Umbilical cord (tissue), 2 donors: Measurements from ENCODE around the gene OAF. TPM values are rescaled to one million over a fixed set of nuclear protein-coding genes. Genes with fewer than 3 reads are reported as not detected.
"Not testable (repeated sequence)": the region's sequence is repeated elsewhere in the genome, so short reads cannot be mapped to it uniquely, and the experiment has no call there.

Experiments used
- DNase-seq: peaks from one replicate; pipeline ENCODE4 v3.0.0-alpha.2; 2015; ENCODE audit warnings: low spot score
- total RNA-seq: library from RNA; depleted of rRNA; stranded (reverse); fragments of >200 nt; gene quantifications from one replicate; pipeline ENCODE4 v1.2.3, GENCODE V29; 2014; ENCODE audit warnings: low replicate concordance; ENCODE audit not compliant: insufficient read depth

The OAF gene
- total RNA-seq = 20.7 TPM

DNA sequence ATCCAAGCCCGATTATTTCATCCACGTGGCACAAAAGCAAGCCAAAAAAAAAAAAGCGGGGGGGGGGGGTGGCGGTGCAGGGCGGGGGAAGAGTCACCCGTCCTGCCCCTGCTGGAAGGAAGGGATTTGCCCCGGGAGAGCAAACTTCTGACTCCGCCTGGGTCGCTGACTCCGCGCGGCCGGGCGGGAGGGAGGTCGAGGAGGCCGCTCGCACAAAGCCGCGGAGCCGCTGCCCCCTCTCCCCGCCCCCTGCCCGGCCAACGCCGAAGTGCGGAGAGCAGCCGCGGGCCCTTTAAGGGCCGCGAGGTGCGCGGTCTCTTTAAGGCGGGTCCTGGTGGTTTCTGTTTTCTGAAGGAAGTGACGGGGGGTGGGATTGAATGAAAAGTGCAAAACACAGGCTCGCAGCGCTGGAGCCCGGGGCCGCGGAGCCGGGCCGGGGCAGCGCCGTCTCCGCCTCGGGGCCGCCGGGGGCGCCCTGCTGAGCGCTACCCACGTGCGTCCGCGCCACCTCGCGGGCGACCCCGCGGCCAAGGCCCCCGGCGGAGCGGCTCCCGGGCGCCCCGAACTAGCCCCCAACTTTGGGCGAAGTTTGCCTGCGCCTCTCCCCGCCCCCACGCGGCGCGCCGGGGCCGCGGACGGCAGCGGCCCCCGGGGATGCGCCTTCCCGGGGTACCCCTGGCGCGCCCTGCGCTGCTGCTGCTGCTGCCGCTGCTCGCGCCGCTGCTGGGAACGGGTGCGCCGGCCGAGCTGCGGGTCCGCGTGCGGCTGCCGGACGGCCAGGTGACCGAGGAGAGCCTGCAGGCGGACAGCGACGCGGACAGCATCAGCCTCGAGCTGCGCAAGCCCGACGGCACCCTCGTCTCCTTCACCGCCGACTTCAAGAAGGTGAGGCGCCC, at the start of gene OAF:
Gene OAF (plus strand): TSS at position 407 of the 896 bp plus-strand sequence. CDS start 248 bp downstream, at position 655.
- peak; percentile 96 for DNase-seq

DNA sequence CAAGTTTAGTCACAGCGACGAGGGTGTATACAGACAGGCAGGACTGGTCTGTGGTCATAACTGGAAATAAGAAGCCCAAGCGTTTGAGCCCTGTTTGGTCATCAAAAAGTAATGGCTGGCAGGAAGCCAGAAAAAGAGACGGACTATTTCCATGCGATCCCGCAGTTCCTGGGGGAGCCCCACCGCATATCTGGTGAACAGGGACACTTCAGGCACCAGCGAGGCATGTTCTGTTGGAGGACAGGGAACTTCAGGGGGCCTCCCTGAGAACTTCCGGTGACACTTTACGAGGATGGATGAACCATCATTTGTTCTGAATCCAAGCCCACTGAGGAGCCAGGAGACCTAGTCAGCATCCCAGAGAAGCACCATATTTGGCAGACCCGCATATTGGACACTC, 43.2 kb upstream of the OAF start:
- no peak for DNase-seq

DNA sequence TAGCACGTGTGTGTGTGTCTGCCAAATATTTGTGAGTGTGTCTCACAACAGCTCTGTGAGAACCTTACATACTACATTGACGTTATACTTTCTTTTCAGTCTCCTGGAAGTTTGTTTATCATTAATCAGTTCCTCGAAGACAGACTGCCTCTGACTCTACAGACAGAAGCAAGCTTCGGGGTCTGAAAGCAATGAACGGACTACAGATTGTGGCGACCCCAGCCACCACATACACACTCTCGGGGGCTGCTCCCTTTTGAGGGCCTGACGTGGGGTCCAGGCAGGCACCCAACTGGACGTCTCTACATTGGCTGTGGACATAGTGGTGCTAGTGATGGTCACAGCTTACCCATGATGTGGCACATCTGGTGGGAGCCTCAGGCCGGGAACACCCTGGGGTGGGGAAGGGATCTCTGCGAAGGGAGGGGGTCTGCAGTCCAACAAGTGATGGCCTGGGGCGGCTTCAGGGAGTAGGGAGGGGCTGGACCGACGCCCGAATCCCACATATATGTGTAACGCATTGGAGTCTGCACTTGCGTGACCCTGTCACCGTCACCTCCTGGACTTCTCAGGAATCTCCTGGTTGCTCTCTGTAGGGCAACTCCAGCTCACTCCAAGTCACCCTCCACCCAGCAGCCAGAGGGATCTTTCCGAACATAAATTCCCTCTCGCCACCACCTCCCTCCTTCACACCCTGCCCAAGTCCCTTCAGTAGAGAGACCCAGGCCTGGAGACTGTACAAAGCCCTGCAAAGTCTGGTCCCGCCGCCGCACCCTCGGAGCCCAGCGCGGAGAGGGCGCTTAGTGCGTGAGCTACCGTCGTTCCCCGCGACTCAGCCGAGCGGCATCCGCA, 42.5 kb upstream of the OAF start:
- no peak for DNase-seq

DNA sequence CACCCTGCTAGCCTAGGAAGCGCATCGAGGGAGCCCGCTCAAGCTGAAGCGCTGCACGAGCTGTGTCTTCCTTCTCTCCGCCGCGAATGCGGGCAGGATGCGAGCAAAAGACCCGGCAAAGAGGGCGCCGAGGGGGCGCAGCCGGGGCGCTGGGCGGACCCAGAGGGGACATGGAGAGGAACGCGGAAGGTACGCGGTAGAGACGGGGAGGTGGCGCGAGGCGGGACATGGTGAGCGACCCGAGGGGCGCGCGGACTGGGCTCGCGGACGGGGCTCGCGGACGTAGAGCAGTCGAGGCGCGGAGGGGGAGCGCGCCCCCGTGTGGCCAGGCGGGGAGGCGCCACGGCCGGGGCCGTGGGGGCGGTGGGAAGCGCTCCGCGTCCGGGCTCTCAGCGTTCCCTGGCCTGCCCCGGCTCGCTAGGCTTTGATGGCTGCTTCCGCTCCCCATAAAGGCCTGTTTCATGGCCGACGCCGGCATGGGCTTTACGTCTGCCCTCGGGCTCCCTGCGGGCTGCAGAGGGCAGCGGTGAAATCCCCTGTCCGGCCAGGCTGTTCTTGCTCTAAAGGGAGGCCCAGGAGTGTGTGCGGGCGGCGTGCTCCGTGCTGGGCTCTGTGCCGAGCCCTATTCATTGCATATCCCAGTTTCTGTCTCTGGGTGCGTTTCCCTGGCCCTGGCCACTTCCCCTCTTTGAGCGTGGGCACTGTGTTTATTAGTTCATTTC, 41.7 kb upstream of the OAF start:
- peak; percentile 83 for DNase-seq

DNA sequence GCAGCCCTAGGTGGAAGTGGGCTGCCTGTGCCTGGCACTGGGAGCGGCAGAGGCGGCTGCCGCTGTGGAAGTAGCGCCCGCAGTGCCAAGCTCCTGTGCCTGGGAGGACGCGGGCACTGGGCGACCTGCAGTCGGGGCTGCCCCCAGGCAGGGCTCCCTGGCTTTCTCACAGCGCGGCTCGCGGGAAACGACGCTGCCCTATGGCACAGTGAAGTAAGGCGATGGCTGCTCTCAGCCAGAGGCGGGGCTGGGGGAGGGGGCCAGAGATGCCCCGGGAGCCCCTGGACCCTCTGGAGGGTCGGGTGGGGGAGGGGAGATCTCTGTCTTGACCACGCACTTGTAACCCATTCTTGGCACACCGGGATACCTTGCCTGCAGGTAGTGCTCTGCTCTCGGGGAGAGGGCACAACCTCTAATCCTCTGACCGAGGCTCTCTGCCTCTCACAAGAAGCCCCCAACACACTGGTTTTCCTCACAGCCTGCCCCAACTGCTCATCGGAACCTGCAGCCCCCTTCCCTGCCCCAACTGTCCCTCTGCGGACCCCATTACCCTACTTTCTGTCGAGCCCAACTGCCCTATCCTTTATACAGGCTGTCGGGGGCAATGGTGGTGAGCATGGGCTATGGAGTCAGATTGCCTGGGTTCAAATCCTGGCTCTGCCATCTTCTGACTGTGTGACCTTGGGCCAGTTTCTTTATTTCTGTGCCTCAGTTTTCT, 40.7 kb upstream of the OAF start:
- DNase-seq = no peak

DNA sequence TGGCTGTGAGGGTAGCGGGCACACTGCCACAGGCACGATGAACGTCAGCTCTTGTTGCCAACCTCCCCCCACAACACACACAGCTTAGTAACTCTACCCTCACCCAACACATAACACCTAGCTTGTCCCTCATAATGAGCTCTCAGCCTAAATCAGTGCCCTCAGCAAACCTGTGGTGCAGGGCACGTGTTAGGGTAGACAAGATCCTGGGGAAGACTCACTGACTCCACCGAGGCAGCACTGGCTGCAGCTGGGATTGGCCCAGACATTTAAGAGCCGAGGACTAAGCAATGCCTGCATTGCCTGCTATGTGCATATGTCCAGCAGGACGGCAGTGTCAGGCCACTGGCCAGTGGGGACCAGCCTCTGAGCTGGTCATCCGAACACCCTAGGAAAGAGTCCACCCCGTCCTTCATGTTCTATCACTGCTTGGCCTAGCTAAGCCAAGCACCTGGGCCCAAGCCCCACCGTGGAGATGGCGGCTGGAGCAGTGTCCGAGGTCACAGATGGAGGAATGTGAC, 40.0 kb upstream of the OAF start:
- DNase-seq = no peak

DNA sequence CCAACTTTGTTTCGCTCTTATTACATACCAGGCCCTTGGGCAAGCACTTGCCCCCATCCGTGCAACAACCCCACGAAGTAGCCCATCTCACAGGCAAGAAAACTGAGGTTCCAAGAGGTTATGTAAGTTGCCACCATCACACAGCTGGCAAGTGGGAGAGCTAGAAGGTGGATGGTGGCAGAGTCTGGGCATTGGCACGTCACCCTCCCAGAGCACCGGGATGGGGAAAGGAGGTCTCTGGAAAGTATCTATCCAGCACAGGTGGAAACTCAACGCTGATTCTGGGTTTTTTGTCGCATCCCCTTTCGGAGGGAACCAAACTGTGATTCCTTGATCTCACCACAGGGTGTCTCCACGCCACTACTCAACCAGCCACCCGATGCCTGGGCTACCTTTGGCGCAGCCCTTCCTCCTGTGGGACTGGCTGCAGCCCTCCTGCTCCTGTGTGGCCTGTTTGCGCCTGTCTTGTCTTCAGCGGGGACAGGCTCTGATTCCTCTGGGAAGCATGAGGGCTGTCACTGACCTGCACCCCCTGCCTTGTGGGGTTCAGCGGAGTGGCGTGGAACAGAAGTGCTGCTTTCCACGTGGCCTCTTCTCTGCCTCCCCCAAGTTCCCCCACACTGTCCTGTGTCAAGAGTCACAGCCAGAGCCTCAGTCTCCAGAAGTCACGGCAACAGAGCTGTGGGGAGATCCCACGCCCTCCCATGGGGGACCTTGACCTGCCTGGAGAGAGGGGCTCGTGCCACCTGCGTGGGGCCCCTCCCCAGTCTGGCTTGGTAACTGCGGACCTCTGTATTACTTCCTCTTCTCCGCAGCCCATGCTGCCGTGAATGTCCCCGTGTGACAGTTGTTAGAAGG, 38.5 kb upstream of the OAF start:
- DNase-seq = peak; percentile 75

DNA sequence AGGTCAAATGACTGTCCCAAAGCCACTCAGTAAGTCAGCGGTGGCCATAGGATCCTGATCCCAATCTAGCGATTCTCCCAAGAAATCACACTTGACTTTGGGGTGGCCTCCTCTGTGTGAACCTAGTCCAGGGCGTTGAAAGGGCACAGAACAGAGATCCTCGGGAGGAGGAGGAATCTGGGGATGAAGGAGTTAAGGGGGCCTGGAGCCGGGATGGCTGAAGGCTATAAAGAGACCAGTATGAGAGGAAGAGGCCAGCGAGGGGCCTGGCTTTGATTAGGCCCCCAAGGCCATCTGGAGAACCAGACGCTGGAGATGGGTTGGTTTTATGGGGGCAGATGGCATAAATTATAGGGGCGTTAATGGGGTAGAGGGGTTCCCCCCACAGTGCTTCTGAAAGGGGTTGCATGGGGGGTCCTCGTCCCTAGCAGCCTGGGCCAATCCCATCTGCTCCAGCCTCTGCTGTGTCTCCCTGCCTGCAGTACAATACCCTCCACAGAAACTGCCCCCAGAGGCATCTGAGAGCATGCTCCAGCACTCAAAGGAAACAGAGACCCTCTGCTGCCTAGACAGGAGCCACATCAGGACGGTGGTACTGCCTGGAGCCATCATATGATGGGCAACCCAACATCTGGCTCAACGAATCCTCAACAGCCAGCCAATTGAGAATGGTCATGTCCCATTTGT, 37.7 kb upstream of the OAF start:
- DNase-seq = peak; percentile 53

DNA sequence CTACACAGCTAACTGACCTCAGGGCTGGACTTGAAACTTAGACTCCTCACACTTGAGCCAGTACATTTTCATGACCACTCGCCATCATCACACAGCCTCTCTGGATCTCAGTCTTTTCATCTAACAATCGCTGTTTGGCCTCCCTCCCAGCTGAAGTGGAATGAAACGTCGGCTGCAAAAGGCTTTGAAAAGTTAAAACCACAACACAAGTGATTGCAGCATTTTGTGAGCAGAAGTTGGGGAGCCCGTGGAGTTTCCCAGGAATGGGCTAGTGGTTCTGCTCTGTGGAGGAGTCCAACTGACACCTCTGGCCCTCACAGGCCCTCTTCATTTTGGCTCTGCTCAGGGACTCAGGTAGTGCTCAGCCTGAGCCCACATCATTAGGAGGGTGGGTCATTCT, 37.0 kb upstream of the OAF start:
- peak; percentile 68 for DNase-seq

DNA sequence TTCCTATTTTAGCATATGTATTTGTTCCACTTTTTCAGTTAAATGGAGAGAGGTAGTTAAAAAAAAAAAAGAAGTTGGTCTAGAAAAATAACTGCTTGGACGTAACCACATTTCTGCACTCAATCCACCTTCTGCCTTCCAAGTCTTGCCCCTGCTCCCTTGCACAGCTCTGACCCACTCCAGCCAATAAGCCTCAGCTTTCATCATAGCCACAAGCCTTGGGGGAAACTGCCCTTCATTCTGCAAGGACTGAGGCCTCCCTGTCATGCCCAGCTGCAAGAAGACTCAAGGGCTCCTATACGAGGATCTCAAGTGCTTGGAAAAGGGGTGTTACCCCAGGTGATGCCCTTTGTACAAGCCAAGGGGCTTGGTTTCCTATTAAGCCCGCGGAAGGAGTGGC, 36.0 kb upstream of the OAF start:
- no peak for DNase-seq

DNA sequence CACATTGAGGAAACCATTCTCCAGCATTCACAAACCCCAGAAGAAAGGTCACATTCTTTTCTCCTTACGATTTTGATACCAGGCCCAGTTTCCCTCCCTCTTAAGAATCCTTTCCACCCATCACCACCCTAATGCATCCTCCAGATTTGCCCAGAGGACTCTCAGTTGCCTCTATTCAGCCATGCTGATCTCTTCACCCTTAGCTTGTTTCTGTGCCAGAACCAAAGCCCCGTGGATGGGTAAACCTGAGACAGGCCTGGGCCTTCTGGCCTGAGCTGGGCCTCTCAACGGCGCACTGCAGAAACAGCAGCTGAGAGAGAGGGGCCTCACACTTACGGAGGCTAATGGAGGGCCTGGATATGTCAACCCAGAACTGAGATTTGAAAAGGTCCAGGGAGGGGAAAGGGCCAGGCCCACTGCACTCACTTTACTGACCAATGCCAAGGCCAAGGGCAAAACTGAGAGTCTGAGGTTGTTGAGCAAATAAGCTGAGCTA, 32.2 kb upstream of the OAF start:
- DNase-seq = peak; percentile 57

DNA sequence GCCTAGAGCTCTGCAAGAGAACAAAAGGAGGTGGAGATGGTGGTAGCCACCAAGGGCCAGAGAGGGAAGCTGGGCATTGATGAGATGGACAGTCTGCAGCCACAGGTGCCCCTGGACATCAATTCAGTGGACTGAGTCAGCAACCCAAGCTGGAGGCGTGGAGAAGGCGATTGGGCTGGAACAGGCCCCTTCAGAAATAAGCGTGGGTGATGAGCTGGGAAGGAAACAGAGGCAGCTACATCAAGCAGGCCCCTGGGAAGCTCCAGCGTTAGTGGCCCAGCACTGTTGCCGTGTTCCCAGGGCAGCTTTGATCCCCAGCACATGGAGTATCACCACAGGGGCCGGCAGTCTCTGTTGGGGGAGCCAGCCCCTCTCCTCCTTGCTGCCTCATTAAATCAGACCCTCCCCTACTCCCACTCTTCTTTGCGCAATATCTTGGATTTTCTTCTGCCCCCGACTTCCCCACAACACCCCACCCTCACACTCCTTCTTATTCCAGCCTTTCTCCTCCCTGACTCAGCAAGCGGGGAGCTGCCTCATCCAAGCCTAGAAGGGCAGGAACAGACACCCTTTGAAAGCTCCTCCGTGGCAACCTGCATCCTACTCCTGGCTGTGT, 31.7 kb upstream of the OAF start:
- no peak for DNase-seq

DNA sequence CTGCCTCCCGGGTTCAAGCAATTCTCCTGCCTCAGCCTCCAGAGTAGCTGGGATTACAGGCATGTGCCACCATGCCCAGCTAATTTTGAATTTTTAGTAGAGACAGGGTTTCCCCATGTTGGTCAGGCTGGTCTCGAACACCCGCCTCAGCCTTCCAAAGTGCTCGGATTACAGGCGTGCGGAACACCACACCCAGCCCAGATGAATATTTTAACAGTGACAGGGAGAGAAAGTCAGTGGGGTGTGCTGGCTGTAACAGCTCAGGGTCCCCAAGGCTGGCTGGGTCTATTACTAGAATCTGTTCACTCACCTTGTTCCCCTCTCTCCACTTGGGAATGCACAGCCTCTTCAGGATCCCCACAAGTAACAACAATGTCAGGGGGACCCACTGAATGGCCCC, 30.8 kb upstream of the OAF start:
- DNase-seq = not testable (repeated sequence)

DNA sequence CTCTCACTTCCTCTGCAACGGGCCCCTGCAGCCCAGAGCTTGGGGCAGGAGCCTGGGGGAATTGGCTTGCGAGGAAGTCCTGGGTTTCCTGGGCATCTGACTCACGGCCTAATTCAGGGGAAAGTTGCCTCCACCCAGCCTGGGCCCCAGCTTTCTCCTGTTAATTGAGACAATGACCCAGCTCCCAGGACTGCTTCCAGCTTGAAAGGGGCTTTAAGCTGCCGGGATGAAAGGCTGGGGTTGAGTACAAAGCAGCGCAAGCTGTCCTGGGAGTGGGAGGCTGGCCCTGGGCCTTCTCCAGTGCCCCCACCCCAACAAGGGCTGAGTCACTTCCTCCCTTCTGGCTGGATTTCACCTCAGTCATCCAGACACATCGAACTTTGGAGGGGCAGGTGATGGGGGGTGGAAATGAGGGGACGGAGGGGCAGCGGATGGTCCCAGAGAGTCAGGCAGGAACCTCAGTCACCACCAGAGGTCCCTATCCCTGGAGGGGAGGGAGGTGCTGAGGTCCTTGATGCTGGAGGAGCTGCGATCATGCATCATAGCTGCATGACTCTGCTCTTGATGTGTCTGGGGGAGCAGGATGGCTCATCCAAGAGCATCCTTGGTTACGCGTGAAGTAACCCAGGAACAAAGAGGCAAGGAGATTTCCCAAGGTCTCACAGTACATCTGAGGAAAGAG, 30.1 kb upstream of the OAF start:
- peak; percentile 89 for DNase-seq

DNA sequence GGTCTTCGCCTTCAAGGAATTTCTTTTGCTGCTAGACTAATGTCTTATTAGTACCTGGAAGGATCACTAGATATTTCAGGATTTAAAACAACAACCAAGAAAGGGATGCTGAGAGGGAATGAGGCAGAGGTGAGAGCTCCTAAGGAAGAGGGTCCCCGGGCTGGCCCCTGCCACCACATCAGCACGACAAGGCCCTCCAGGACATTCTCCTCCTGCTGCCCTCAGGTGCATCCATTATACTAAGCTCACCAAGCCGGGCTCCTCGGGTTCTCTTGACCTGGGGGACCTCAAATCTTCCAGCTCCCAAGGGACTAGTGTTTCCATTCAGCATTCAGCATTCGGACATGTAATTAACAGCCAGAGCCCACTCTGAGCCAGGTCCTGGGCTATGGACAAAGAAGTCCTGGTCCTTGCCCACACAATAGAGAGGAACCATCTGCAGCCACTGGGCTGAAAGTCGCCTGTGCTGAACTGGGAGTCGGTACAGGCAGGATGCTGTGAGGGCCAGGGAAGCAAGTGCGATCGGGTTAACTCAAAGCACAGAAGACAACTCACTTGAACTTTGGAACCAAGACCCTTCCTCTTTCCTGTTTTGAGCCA, 29.4 kb upstream of the OAF start:
- no peak for DNase-seq

DNA sequence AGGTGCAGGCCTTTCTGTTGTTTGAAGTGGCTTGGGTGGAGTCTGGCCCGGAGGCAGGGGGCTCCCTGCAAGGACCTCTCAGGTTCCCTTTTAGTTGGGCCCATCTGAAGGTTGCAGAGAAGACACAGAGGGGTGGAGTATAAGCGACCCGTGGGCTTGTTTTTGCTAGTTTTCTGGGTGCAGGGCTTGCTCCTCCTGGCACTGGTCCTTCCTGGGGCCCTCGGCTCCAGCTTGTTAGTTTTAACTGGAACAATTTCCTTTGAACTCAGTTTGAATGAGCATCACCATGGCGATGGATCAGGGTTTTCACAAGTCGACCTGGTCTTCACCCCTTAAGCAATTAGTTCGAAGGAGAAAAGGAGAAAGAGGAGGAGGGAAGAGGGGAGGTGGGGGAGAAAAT, 28.5 kb upstream of the OAF start:
- no peak for DNase-seq

DNA sequence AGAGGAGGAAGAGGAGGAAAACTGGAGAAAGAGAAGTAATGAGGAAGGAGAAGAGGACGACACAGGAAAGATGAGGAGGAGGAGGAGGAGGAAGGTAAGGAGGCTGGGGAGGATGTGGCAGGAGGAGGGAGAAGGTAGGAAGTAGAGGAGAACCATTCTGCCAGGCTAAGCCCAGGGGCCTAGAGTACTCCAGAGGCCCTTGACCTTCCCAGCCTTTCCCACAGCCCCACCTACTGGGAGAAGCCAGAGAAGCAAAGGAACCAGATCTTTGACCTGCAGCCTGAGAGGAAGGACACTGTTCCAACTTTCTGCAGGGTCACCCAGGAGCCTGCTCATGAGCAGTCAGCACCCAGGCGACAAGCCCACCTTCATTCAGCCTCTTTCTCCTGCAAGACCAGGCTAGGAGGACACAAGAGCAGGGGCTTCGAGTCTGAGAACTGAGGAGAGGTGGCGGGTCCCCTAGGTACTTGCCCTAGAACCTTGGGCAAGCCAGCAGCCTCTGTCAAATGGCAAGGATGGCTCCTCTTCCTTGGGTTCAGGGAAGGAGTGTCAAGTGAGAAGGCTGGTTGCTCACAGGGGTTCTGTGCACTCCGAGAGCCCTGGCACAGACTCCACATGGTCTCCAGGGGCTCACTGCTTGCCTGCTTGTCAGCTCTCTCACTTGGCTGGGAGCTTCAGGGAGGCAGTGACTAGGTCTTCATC, 27.9 kb upstream of the OAF start:
- DNase-seq = no peak
